Hepatic stellate cell (primary cell): Measurements from ENCODE around the gene RPUSD1.
"Not testable (repeated sequence)": the region's sequence is repeated elsewhere in the genome, so short reads cannot be mapped to it uniquely, and the experiment has no call there.

Source experiments
- DNase-seq: peaks from one replicate; pipeline ENCODE4 v3.0.0; 2011; ENCODE audit warnings: low spot score

Gene RPUSD1

DNA sequence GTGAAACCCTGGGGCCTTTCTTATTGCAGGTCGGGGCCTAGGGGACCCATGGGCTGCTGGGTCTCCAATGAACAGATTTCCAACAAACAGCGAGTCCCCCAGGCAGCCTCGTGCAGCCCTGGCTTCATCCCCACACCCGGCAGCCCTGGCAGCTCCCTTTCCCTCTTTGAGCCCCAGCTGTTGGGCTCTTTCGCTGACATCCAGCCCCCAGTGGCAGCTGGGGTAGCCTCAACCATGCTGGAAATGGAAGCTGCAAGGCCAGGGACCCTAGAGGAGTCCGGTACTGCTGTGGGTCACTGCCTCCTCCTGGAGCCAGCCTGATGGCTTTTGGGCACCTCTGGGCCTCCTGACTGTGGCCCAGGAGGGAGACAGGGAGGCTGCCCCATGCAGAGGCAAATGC, 5.9 kb downstream of the RPUSD1 start:
- no peak for DNase-seq

GRCh38 chr16:781346-782010, 6.7 kb downstream of the RPUSD1 start:
- DNase-seq = no peak

DNA sequence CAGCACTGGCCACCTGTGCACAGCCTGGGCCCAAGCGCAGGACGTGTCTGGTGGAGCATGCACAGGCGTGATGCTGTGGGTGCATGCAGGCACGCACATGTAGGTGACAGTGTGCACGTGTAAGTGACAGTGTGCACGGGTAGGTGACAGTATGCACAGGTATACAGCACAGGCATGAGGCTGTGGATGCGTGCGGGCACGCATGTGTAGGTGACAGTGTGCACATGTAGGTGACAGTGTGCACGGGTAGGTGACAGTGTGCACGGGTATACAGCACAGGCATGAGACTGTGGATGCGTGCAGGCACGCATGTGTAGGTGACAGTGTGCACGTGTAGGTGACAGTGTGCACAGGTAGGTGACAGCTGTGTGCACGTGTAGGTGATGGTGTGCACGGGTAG, 7.9 kb downstream of the RPUSD1 start:
- no peak for DNase-seq

GRCh38 chr16:779561-779960, 8.6 kb downstream of the RPUSD1 start:
- DNase-seq = no peak

GRCh38 chr16:778909-779527, 9.2 kb downstream of the RPUSD1 start:
- DNase-seq = no peak

GRCh38 chr16:778447-778846, 9.7 kb downstream of the RPUSD1 start:
- no peak for DNase-seq

- peak; percentile 53 for DNase-seq
Measured at GRCh38 chr16:777826-778225, 10.4 kb downstream of the RPUSD1 start.

GRCh38 chr16:776824-777223, 11.4 kb downstream of the RPUSD1 start:
- DNase-seq = no peak

DNA sequence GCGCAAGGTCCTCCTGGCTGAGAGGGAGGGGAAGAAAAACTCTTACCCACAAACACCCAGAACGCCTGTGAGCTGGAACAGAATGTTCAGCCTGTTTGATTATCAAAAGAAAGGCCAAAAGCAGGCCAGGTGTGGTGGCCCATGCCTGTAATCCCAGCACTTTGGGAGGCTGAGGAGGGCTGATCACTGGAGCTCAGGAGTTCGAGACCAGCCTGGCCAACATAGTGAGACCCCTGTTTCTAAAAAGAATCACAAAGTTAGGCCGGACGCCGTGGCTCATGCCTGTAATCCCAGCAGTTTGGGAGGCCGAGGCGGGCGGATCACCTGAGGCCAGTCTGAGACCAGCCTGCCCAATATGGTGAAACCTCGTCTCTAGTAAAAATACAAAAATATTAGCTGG, 11.9 kb downstream of the RPUSD1 start:
- DNase-seq = not testable (repeated sequence)

DNA sequence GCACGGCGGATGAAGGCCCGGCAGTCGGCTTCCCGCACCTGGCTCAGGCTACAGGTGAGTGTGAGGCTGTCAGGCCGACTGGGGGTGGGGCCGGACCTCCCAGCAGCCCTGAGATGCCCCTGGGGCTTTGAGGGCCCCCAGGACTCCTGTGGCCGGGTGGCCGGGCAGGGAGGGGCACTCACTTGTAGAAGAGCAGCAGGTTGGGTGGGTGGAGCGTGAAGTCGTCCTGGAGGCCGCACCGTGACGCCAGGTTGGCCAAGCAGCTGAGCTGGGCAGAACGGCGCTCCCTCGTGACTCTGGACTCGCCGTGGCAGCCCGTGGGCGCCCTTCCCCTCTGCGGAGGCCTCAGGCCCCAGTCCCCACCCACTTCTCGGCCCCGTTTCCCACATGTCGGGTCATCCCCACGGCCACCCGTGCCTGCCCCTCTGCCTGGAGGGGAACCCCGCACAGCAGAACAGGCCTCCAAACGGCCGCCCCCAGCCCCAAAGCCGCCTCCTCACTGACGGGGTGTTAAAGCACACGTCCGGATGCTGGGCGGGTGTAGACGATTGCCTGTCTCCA, 12.9 kb downstream of the RPUSD1 start:
- no peak for DNase-seq

DNA sequence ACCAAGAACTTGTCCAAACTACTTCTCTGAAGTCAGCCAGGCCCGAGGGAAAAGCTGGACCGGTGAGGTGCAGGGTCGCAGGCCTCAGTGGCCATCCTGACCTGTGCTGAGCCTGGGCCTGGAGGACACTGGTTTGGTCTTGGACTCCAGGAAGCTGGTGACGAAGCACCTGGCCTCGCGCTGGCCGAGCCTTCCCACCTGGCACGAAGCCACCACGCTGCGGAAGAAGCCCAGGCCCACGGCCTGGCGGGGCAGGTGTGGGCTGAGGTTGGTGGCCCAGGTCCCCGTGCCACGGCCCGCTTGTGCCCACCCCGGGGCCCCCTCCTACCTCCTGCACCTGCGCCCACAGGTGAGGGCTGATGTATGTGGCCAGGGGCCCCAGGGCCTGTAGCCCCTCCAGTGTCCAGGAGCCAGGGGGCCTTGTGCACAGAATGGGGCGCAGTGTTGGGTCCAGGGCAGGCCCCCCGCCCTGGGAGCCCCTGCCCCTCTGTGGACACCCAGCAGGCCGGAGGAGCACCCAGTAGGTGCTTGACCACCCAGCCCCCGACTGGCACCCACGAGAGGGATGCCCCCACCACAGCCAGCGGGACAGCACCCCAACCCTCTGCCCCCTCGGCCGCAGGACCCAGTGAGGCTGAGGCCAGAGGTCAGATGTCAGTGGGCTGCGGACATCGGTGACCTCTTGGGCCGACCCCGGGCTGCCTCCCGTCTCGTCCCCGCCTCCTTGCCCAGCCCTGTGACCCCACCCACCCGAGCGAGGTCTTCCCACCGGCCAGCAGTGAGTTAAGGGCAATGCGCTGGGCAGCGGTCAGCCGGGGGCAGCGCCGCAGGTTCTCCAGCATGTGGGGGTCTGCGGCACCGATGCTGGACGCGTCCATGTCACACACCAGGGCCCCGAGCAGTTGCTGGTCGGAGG, 13.8 kb downstream of the RPUSD1 start:
- no peak for DNase-seq

GRCh38 chr16:772959-773358, 15.2 kb downstream of the RPUSD1 start:
- no peak for DNase-seq

DNA sequence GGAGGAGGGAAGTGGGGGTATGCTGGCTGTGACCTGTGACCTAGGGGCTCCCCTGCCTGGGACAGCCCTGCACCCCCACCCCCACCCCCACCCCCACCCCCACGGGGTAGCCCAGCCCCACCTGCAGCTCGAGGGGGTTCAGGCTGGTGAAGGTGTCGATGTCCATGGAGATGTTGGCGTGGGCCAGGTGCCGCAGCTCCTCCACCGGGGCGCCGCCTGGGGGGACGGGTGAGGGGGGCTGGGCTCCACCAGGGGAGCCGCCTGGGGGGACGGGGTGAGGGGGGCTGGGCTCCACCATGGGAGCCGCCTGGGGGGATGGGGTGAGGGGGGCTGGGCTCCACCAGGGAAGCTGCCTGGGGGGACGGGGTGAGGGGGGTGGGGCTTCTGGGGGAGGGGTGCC, 17.8 kb downstream of the RPUSD1 start:
- DNase-seq = no peak

- no peak for DNase-seq
Measured at GRCh38 chr16:769934-770333, 18.2 kb downstream of the RPUSD1 start.

- no peak for DNase-seq
Measured at GRCh38 chr16:769184-769784, 18.9 kb downstream of the RPUSD1 start.

DNA sequence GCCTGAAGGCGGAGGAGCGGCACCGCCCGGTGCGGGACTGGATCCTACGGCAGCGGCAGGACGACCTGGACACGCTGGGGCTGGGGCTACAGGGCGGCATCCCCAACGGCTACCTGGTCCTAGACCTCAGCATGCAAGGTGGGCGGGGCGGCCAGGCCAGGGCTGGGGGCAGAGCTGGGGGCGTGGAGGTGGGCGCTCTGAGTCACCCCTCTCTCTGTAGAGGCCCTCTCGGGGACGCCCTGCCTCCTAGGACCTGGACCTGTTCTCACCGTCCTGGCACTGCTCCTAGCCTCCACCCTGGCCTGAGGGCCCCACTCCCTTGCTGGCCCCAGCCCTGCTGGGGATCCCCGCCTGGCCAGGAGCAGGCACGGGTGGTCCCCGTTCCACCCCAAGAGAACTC, 19.8 kb downstream of the RPUSD1 start:
- no peak for DNase-seq

DNA sequence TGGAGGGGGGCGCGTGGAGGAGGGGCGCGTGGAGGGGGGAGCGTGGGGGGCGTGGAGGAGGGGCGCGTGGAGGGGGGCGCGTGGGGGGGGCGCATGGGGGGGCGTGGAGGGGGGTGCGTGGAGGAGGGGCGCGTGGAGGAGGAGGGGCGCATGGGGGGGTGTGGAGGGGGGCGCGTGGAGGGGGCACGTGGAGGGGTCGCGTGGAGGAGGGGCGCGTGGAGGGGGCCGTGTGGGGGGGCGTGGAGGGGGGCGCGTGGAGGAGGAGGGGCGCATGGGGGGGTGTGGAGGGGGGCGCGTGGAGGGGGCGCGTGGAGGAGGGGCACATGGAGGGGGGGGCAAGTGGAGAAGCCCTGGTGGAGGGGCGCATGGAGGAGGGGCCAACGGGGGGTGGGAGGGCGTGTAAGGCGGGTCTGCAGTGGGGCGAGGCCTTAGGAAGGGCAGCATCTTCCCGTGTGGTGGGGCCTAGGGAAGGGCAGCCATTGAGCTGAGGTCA, 20.4 kb downstream of the RPUSD1 start:
- no peak for DNase-seq

GRCh38 chr16:766820-767640, 21.2 kb downstream of the RPUSD1 start:
- no peak for DNase-seq

GRCh38 chr16:766008-766819, 22.0 kb downstream of the RPUSD1 start:
- DNase-seq = no peak

- DNase-seq = no peak
Measured at GRCh38 chr16:765488-765865, 22.7 kb downstream of the RPUSD1 start.
